Spleen (tissue), 11 donors: ENCODE measurements around the gene SPDYE4. TPM values are rescaled to one million over a fixed set of nuclear protein-coding genes. Genes with fewer than 3 reads are reported as not detected.

Experiments used
- DNase-seq: peaks from one replicate; pipeline ENCODE4 v3.0.0-alpha.2; 2020
- H3K27ac ChIP-seq, 8 donors: fragments of 200-600 bp; sonication (generic) in 7 of 8; 1 replicate in 4 of 8; 2 replicates in 4 of 8; pipeline versions ENCODE4 v1.5.0 to v1.8.0; 2016 to 2021; ENCODE audit warnings: inconsistent platforms in 4 of 8, mild to moderate bottlenecking in 4 of 8, moderate library complexity in 1 of 8
- H3K27me3 ChIP-seq, 7 donors: fragments of 200-600 bp; sonication (generic) in 6 of 7; replicated peaks in 1 of 7; 1 replicate in 4 of 7; 2 replicates in 3 of 7; pipeline versions ENCODE4 v1.5.0 to v1.8.0; 2016 to 2021; ENCODE audit warnings: inconsistent platforms in 3 of 7, mild to moderate bottlenecking in 1 of 7
- H3K36me3 ChIP-seq, 6 donors: fragments of 200-600 bp; sonication (generic) in 5 of 6; 1 replicate in 4 of 6; 2 replicates in 2 of 6; pipeline versions ENCODE4 v1.5.0 to v1.8.0; 2016 to 2021; ENCODE audit warnings: inconsistent platforms in 2 of 6
- H3K4me1 ChIP-seq, 6 donors: fragments of 200-600 bp; sonication (generic) in 5 of 6; 1 replicate in 3 of 6; 2 replicates in 3 of 6; pipeline versions ENCODE4 v1.5.0 to v1.8.0; 2016 to 2021; ENCODE audit warnings: inconsistent platforms in 3 of 6
- H3K4me3 ChIP-seq, 8 donors: fragments of 200-600 bp; sonication (generic) in 7 of 8; 1 replicate in 4 of 8; 2 replicates in 4 of 8; pipeline versions ENCODE4 v1.5.0 to v1.8.0; 2016 to 2021; ENCODE audit warnings: inconsistent platforms in 4 of 8, mild to moderate bottlenecking in 4 of 8, moderate library complexity in 2 of 8
- H3K9me3 ChIP-seq, 8 donors: fragments of 200-600 bp; sonication (generic) in 7 of 8; 1 replicate in 4 of 8; 2 replicates in 4 of 8; pipeline versions ENCODE4 v1.5.0 to v1.8.0; 2016 to 2021; ENCODE audit warnings: inconsistent platforms in 4 of 8
- CTCF ChIP-seq, 11 experiments: fragments of 200-600 bp in 7 of 11; fragments of 450-650 bp in 4 of 11; sonication (generic) in 4 of 11; IDR thresholded peaks in 8 of 11; conservative IDR thresholded peaks in 3 of 11; 1 replicate in 7 of 11; 2 replicates in 4 of 11; pipeline versions ENCODE4 v1.4.0 to v1.8.0; 2016 to 2021; ENCODE audit warnings: antibody characterized with exemption in 11 of 11, inconsistent platforms in 4 of 11, mild to moderate bottlenecking in 1 of 11
- POLR2A ChIP-seq, 3 donors: fragments of 450-650 bp; IDR thresholded peaks; one replicate each; pipeline ENCODE4 v1.5.1; 2017; ENCODE audit warnings: antibody characterized with exemption in 3 of 3, mild to moderate bottlenecking in 1 of 3
- POLR2AphosphoS5 ChIP-seq, 3 donors: sonication (generic); formaldehyde crosslinking; IDR thresholded peaks; one replicate each; pipeline ENCODE4 v1.5.1; 2017; ENCODE audit warnings: antibody characterized with exemption in 3 of 3
- WGBS, 5 donors: extraction: QIAGEN DNeasy Blood & Tissue Kit in 3 of 5; methylation state at CpG; one replicate each; pipeline versions ENCODE4 v1.1.5 to v1.1.7; 2013 to 2018; 5-methylcytosine and 5-hydroxymethylcytosine counted together
- intact Hi-C: fragments of 100-400 bp; cut with DNase I; formaldehyde crosslinking; loops from one replicate; pipeline ENCODE4 v1.15.0; 2023; ENCODE audit warnings: low total_unique reads
- polyA plus RNA-seq, 3 donors: library from polyadenylated mRNA; stranded (reverse); fragments of 200-250 nt; gene quantifications; one replicate each; pipeline ENCODE4 v1.2.1, GENCODE V29; 2013
- total RNA-seq, 7 donors: library from RNA; depleted of rRNA in 3 of 7; stranded (reverse); fragments of >200 nt in 3 of 7; fragmentation: NEBNext Ultra II Directional in 4 of 7; extraction: Animal tissue kit (Norgen Biotek cat#: 25700) in 4 of 7; gene quantifications; one replicate each; pipeline versions ENCODE4 v1.1.0 to v1.2.1, GENCODE V29; 2016 to 2021
- donor health status: healthy with polysubstance abuse.
- donor health status: DM: no; HTN: no; CAD: no; lungs with moderate emphysema.
- donor health status: DM: no; HTN: no; CAD: no.
- donor health status: Bipolar disorder and iron deficiency.
- donor health status: healthy.
- donor health status: DM: no; HTN: no; CAD: no.
- donor health status: DM: yes; HTN: yes; CAD: no.

The SPDYE4 gene
- total and polyA plus RNA-seq, 10 donors = not detected

GRCh38 chr17:8776248-8776647 is 17.9 kb upstream of the SPDYE4 start:
- no peak overlapping the region for H3K27ac ChIP-seq
- H3K27me3 ChIP-seq = peaks cover 0 to 29% (median 0%) of the 10 kb centered on the region in 7 donors
- H3K4me1 ChIP-seq = no peaks in the 10 kb centered on the region
- no peak for DNase-seq
- intact Hi-C loops = no loop called here
- no peak overlapping the region for H3K4me3 ChIP-seq
- H3K36me3 ChIP-seq = no peaks in the 10 kb centered on the region
- H3K9me3 ChIP-seq = peaks cover 0 to 18% (median 10%) of the 10 kb centered on the region in 8 donors
- no peak for TF ChIP-seq CTCF (IDR thresholded peaks at IDR 0.05 in 8 of 11, conservative IDR thresholded peaks at IDR 0.05 in 3 of 11)

- no peak for TF ChIP-seq POLR2A (IDR thresholded peaks at IDR 0.05)
- peaks cover 0 to 15% (median 0%) of the 10 kb centered on the region in 7 donors for H3K27me3 ChIP-seq
- H3K27ac ChIP-seq = no peak overlapping the region
- H3K4me1 ChIP-seq = no peaks in the 10 kb centered on the region
- no peak for DNase-seq
- intact Hi-C loops = no loop called here
- H3K4me3 ChIP-seq = no peak overlapping the region
- no peaks in the 10 kb centered on the region for H3K36me3 ChIP-seq
- WGBS, 5 donors = 62 to 90% (median 73%) methylated on average over 2 of the region's 2 CpGs
- peaks cover 0 to 3% (median 0%) of the 10 kb centered on the region in 8 donors for H3K9me3 ChIP-seq
Observed at GRCh38 chr17:8766731-8767130, 8.4 kb upstream of the SPDYE4 start.

- WGBS, 5 donors = 83 to 89% (median 86%) methylated on average over 8 of the region's 8 CpGs
- no peaks in the 10 kb centered on the region for H3K4me1 ChIP-seq
- TF ChIP-seq POLR2A (IDR thresholded peaks at IDR 0.05) (no peak), CTCF (IDR thresholded peaks at IDR 0.05 in 8 of 11, conservative IDR thresholded peaks at IDR 0.05 in 3 of 11) (no peak), POLR2AphosphoS5 (IDR thresholded peaks at IDR 0.05) (no peak)
- no peak overlapping the region for H3K27ac ChIP-seq
- H3K27me3 ChIP-seq = peaks cover 0 to 12% (median 0%) of the 10 kb centered on the region in 7 donors
- no peaks in the 10 kb centered on the region for H3K36me3 ChIP-seq
- peaks cover 0 to 3% (median 0%) of the 10 kb centered on the region in 8 donors for H3K9me3 ChIP-seq
- intact Hi-C loops = no loop called here
- DNase-seq = no peak
- no peak overlapping the region for H3K4me3 ChIP-seq
Observed at GRCh38 chr17:8762012-8762411, 3.7 kb upstream of the SPDYE4 start.

- Histone ChIP-seq H3K36me3 (no peaks in the 10 kb centered on the region), H3K27me3 (peaks cover 0 to 39% (median 0%) of the 10 kb centered on the region in 7 donors), H3K4me1 (no peaks in the 10 kb centered on the region), H3K9me3 (no peaks in the 10 kb centered on the region), H3K4me3 (no peak overlapping the region), H3K27ac (no peak overlapping the region)
- 81 to 92% (median 88%) methylated on average over 13 of the region's 13 CpGs for WGBS, 5 donors
- intact Hi-C loops = no loop called here
- DNase-seq = no peak
- no peak for TF ChIP-seq POLR2AphosphoS5 (IDR thresholded peaks at IDR 0.05)
- no peak for TF ChIP-seq CTCF (IDR thresholded peaks at IDR 0.05 in 8 of 11, conservative IDR thresholded peaks at IDR 0.05 in 3 of 11)
- TF ChIP-seq POLR2A (IDR thresholded peaks at IDR 0.05) = no peak
Observed at GRCh38 chr17:8757189-8757588, 1.2 kb downstream of the SPDYE4 start.
